CD8-positive, alpha-beta memory T cell (primary cell): ENCODE measurements around the gene TNFRSF12A. TPM values are rescaled to one million over a fixed set of nuclear protein-coding genes. Genes with fewer than 3 reads are reported as not detected.

ENCODE experiments used
- CTCF ChIA-PET: fragments of 350-600 bp; sonication (Branson Sonifier 250); formaldehyde crosslinking; loops from one replicate; lab custom pipeline; 2021; ENCODE audit warnings: antibody characterized with exemption; lab: Charles Lee
- POLR2A ChIA-PET: fragments of 350-600 bp; sonication (Branson Sonifier 250); formaldehyde crosslinking; loops from one replicate; lab custom pipeline; 2021; ENCODE audit warnings: antibody characterized with exemption; lab: Charles Lee
- DNase-seq, 5 donors: peaks; one replicate each; pipeline versions ENCODE4 v3.0.0 to v3.0.0-alpha.2; 2020 to 2022; ENCODE audit warnings: mixed read lengths in 1 of 5
- H3K27ac ChIP-seq: one replicate; pipeline ENCODE4 v1.7.0; 2013; ENCODE audit warnings: low read depth, mild to moderate bottlenecking, low read length, moderate library complexity
- H3K27me3 ChIP-seq: 2 replicates; pipeline ENCODE4 v1.7.0; 2013; ENCODE audit warnings: low read length, mild to moderate bottlenecking; ENCODE audit not compliant: insufficient read depth, poor library complexity, severe bottlenecking
- H3K36me3 ChIP-seq: 2 replicates; pipeline ENCODE4 v1.7.0; 2013; ENCODE audit warnings: mild to moderate bottlenecking, low read length, moderate library complexity; ENCODE audit not compliant: insufficient read depth
- H3K4me1 ChIP-seq: 2 replicates; pipeline ENCODE4 v1.7.0; 2013; ENCODE audit warnings: mild to moderate bottlenecking, low read length, moderate library complexity; ENCODE audit not compliant: insufficient read depth
- H3K4me3 ChIP-seq: 2 replicates; pipeline ENCODE4 v1.7.0; 2013; ENCODE audit warnings: mild to moderate bottlenecking, low read length
- H3K9me3 ChIP-seq: 2 replicates; pipeline ENCODE4 v1.7.0; 2013; ENCODE audit warnings: mild to moderate bottlenecking, low read length
- H3K27ac Mint-ChIP-seq, 8 donors: one replicate each; pipeline ENCODE4 v1.8.0; 2020 to 2021; ENCODE audit warnings: mixed read lengths in 8 of 8, mild to moderate bottlenecking in 6 of 8, inconsistent platforms in 3 of 8, moderate library complexity in 3 of 8
- H3K27me3 Mint-ChIP-seq, 2 donors: one replicate each; pipeline ENCODE4 v1.8.0; 2020 to 2021; ENCODE audit warnings: mixed read lengths in 2 of 2, mild to moderate bottlenecking in 1 of 2, moderate library complexity in 1 of 2
- H3K36me3 Mint-ChIP-seq, 3 donors: one replicate each; pipeline ENCODE4 v1.8.0; 2020 to 2021; ENCODE audit warnings: mixed read lengths in 3 of 3, inconsistent platforms in 1 of 3, mild to moderate bottlenecking in 1 of 3
- H3K4me1 Mint-ChIP-seq, 3 donors: one replicate each; pipeline ENCODE4 v1.8.0; 2020 to 2021; ENCODE audit warnings: mixed read lengths in 3 of 3, inconsistent platforms in 1 of 3, mild to moderate bottlenecking in 1 of 3
- H3K4me3 Mint-ChIP-seq, 7 donors: one replicate each; pipeline ENCODE4 v1.8.0; 2020 to 2021; ENCODE audit warnings: mixed read lengths in 7 of 7, mild to moderate bottlenecking in 6 of 7, moderate library complexity in 4 of 7, inconsistent platforms in 2 of 7
- H3K9me3 Mint-ChIP-seq, 5 donors: one replicate each; pipeline ENCODE4 v1.8.0; 2020 to 2022; ENCODE audit warnings: mixed read lengths in 5 of 5, mild to moderate bottlenecking in 3 of 5, moderate library complexity in 2 of 5, inconsistent platforms in 1 of 5
- polyA plus RNA-seq: library from polyadenylated mRNA; unstranded; fragments of 300-500 nt; fragmentation: Illumina TruSeq; gene quantifications from one replicate; pipeline ENCODE4 v1.2.3, GENCODE V29; 2021
- total RNA-seq, 2 experiments: library from RNA; stranded (reverse); gene quantifications; one replicate each; pipeline ENCODE4 v1.2.3, GENCODE V29; 2021

TNFRSF12A gene
- total and polyA plus RNA-seq, 3 experiments from 2014 or later, result 2.1 to 4.5 (median 3.7) TPM

DNA sequence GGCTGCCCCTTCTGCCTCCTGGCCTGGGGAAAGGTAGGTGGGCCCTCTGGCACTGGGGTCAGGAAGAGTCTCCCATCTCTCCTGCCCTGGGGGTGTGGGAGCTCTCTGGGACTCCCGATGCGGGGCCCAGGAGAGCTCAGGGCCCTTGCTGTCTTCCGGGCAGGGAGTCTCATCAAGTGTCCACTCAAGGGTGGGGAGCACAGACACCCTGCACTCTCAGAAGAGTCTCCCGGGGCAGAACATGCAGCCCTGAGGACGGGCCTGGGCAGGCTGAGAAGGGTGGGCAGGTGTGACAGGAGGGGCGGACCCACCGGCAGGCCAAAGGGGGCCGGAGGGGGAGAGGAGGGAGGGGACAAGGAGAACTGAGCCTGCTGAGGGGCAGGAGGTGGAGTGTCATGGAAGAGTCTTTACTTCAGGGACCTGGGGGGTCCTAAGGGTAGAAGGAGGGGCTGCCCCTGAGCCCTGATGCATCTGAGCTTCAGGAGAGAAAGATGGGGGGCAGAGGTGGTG lies 31.5 kb upstream of the TNFRSF12A start:
- Mint-ChIP-seq H3K27ac (peak overlapping the region in 1 of 8 donors; percentile 65), H3K9me3 (no peaks in the 10 kb centered on the region), H3K4me1 (peaks cover 0 to 5% (median 0%) of the 10 kb centered on the region in 3 donors), H3K4me3 (no peak overlapping the region), H3K27me3 (peaks cover 3 to 4% of the 10 kb centered on the region in 2 donors), H3K36me3 (no peaks in the 10 kb centered on the region)
- POLR2A ChIA-PET, result no interaction called here
- no peak overlapping the region for H3K27ac ChIP-seq
- no peaks in the 10 kb centered on the region for H3K36me3 ChIP-seq
- H3K27me3 ChIP-seq, result no peaks in the 10 kb centered on the region
- CTCF ChIA-PET, result interaction anchor here (0.9 kb wide), 1 partner anchor 39 kb away, joined by 3 read pairs; no protein-coding TSS in a partner anchor
- H3K9me3 ChIP-seq, result no peaks in the 10 kb centered on the region
- no peaks in the 10 kb centered on the region for H3K4me1 ChIP-seq
- no peak overlapping the region for H3K4me3 ChIP-seq
- DNase-seq, result no peak

DNA sequence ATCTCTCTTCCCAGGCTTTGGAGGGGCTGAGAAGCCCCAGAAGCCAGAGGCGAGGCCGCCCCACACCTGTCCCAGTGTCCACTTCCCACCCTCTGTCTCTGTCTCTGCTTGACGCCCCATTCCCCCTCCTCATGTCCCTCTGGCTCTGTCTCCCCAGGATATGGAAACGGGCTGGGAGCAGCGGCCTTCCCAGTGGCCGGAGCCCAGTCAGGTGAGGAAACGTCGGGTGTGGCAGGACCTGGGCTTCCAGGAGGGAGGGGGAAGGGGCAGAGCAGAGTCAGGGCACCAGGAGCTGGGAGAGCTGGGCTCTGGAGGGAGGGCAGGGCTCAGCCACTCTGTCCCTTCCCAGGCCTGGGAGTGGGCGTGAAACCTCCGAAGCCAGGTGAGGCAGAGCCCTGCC lies 29.3 kb upstream of the TNFRSF12A start:
- ChIA-PET CTCF (no interaction called here), POLR2A (no interaction called here)
- no peak overlapping the region for H3K27ac ChIP-seq
- no peak overlapping the region for H3K27ac Mint-ChIP-seq
- no peaks in the 10 kb centered on the region for H3K4me1 ChIP-seq
- H3K36me3 ChIP-seq, result no peaks in the 10 kb centered on the region
- no peaks in the 10 kb centered on the region for H3K9me3 Mint-ChIP-seq
- no peak overlapping the region for H3K4me3 Mint-ChIP-seq
- H3K27me3 Mint-ChIP-seq, result peaks cover 2 to 4% of the 10 kb centered on the region in 2 donors
- H3K27me3 ChIP-seq, result no peaks in the 10 kb centered on the region
- no peak overlapping the region for H3K4me3 ChIP-seq
- H3K36me3 Mint-ChIP-seq, result no peaks in the 10 kb centered on the region
- DNase-seq, result no peak
- no peaks in the 10 kb centered on the region for H3K4me1 Mint-ChIP-seq
- no peaks in the 10 kb centered on the region for H3K9me3 ChIP-seq

DNA sequence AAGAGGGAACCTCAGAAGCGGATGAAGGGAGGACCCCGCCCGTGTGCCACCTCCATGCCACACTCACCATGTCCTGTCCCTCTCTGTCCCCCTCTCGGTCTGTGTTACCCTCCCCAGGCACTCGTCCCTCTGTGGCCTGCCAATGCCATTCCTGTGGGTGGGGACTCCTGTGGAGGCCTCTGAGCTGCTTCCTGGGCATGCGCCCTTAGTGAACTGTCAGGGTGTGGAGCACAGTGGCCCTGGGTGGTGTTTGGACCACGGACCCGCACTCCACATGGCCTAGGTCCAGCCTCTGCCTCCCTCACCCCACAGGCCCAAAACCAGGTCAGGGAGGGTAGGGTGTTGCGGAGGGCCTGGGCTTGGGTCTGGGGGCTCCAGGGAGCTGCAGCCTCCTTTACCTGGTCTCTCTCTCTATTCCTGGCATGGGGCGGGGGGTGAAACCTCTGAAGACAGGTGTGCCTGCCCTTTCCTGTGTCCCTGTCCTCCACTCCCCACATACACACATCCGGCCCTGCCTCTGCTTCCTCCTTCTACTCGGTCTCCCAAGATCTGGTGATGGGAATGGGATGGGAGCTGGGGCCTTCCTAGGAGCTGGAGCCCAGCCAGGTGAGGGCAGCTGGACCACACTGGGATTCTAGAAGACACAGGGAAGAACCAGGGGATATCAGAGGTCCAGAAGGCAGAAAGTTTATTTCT lies 28.5 kb upstream of the TNFRSF12A start:
- H3K27ac ChIP-seq, result no peak overlapping the region
- DNase-seq, result no peak
- no peaks in the 10 kb centered on the region for H3K4me1 ChIP-seq
- Mint-ChIP-seq H3K9me3 (no peaks in the 10 kb centered on the region), H3K27me3 (peaks cover 0 to 4% of the 10 kb centered on the region in 2 donors), H3K4me3 (no peak overlapping the region), H3K27ac (no peak overlapping the region), H3K4me1 (no peaks in the 10 kb centered on the region), H3K36me3 (no peaks in the 10 kb centered on the region)
- POLR2A ChIA-PET, result no interaction called here
- H3K36me3 ChIP-seq, result no peaks in the 10 kb centered on the region
- H3K27me3 ChIP-seq, result no peaks in the 10 kb centered on the region
- H3K4me3 ChIP-seq, result no peak overlapping the region
- CTCF ChIA-PET, result interaction anchor here (1.6 kb wide), 2 partner anchors 9 to 12 kb away, joined by 4 to 5 read pairs; no protein-coding TSS in a partner anchor
- no peaks in the 10 kb centered on the region for H3K9me3 ChIP-seq

DNA sequence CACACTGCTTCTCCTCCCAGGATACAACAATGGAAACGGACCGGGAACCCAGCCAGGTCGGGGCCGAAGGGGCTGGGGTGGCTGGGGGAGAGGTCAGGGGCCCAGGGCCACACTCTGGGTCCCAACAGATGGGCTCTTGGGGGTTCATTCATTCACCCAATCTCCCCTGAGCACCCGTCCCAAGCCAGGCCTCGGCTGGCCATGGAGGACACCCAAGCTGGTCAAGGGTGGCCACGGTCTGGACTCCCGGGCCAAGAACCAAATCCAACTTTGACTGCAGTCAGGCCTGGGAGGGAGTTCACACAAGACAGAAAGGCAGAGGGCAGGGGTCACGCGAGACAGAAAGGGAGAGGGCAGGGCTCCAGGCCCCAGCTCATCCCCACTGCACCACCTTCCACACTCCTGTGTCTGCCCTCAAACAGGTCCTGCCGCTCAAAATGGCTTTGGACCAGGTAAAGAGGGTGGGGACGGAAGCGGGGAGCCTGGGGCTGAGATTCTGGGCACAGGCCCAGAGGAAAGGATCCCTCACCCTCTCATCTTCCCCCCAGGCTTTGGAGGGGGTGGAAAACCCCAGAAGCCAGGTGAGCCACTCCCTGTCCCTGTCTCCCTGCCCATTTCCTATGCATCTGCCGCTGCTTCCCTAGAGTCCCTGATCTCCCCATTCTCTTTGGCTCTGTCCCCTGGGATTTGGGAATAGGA lies 27.6 kb upstream of the TNFRSF12A start:
- Mint-ChIP-seq H3K27ac (no peak overlapping the region), H3K36me3 (no peaks in the 10 kb centered on the region), H3K27me3 (peaks cover 0 to 4% of the 10 kb centered on the region in 2 donors), H3K9me3 (no peaks in the 10 kb centered on the region), H3K4me1 (no peaks in the 10 kb centered on the region), H3K4me3 (no peak overlapping the region)
- no peaks in the 10 kb centered on the region for H3K36me3 ChIP-seq
- no peak overlapping the region for H3K27ac ChIP-seq
- H3K27me3 ChIP-seq, result no peaks in the 10 kb centered on the region
- CTCF ChIA-PET, result interaction anchor here (1.6 to 2.0 kb wide), 3 partner anchors 10 to 36 kb away, joined by 4 to 5 read pairs (median 4); no protein-coding TSS in a partner anchor
- H3K4me1 ChIP-seq, result no peaks in the 10 kb centered on the region
- POLR2A ChIA-PET, result no interaction called here
- no peaks in the 10 kb centered on the region for H3K9me3 ChIP-seq
- no peak for DNase-seq
- no peak overlapping the region for H3K4me3 ChIP-seq

GRCh38 chr16:2996298-2996697 lies 23.9 kb upstream of the TNFRSF12A start:
- Histone ChIP-seq H3K4me1 (no peaks in the 10 kb centered on the region), H3K27me3 (no peaks in the 10 kb centered on the region), H3K9me3 (no peaks in the 10 kb centered on the region), H3K27ac (no peak overlapping the region), H3K4me3 (no peak overlapping the region), H3K36me3 (no peaks in the 10 kb centered on the region)
- peaks cover 0 to 8% of the 10 kb centered on the region in 2 donors for H3K27me3 Mint-ChIP-seq
- POLR2A ChIA-PET, result no interaction called here
- no peak overlapping the region for H3K27ac Mint-ChIP-seq
- CTCF ChIA-PET, result interaction anchor here (1.1 kb wide), 1 partner anchor 11 kb away, joined by 3 read pairs; no protein-coding TSS in a partner anchor
- DNase-seq, result no peak
- H3K36me3 Mint-ChIP-seq, result no peaks in the 10 kb centered on the region
- H3K4me3 Mint-ChIP-seq, result no peak overlapping the region
- no peaks in the 10 kb centered on the region for H3K4me1 Mint-ChIP-seq
- H3K9me3 Mint-ChIP-seq, result peaks cover 0 to 2% (median 0%) of the 10 kb centered on the region in 5 donors

DNA sequence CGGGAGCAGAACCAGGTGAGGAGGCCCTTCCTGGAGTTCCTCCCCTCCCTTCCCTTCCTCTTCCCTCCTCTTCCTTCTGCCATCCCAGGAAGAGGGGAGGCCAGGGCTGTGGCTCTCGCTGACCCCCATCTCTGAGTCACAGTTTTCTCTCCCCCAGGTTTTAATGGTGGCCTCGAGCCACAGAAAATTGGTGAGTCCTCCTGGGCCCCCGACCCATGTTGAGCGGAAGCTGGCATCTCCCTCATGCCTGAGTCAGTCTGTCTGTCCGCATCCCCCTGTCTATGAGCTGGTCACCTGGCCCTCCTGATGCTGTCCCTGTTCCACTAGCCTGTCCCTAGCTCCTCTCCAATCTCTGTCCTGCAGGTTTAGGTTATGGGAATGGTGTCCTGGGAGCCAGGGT lies 20.2 kb upstream of the TNFRSF12A start:
- H3K27me3 Mint-ChIP-seq, result peaks cover 5 to 10% of the 10 kb centered on the region in 2 donors
- H3K27ac ChIP-seq, result no peak overlapping the region
- POLR2A ChIA-PET, result interaction anchor here (1.1 kb wide), 1 partner anchor 19 kb away, joined by 3 read pairs; no protein-coding TSS in a partner anchor

DNA sequence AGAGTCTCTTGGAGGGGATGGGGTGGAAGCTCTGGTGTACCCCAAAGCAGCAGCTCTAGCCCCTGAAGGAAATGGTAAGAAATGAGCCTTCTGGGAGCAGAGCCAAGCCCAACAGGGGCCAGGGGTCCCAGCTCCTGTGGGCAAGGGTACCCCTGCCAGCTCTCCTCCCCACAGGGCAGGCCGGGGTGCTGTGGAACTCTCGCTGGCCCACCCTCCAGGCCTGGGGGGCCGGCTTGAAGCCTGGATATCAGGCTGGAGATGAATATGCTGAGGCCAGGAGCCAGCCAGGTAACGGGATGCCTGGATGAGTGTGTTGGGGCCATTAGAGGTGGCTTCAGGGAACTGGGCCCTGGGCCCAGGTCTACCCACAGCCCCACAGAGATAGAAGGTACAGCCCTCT lies 19.6 kb upstream of the TNFRSF12A start:
- Histone ChIP-seq H3K36me3 (no peaks in the 10 kb centered on the region), H3K4me1 (no peaks in the 10 kb centered on the region), H3K9me3 (no peaks in the 10 kb centered on the region), H3K27ac (no peak overlapping the region), H3K27me3 (no peaks in the 10 kb centered on the region), H3K4me3 (no peak overlapping the region)
- ChIA-PET CTCF (interaction anchor here (14.4 kb wide), 1 partner anchor 26 kb away, joined by 289 read pairs; the partner anchor contains the start of genes HCFC1R1, THOC6 and TNFRSF12A), POLR2A (interaction anchor here (1.1 kb wide), 1 partner anchor 19 kb away, joined by 3 read pairs; no protein-coding TSS in a partner anchor)
- no peak overlapping the region for H3K27ac Mint-ChIP-seq
- H3K27me3 Mint-ChIP-seq, result peaks cover 8 to 10% of the 10 kb centered on the region in 2 donors
- no peaks in the 10 kb centered on the region for H3K36me3 Mint-ChIP-seq
- DNase-seq, result no peak
- H3K4me1 Mint-ChIP-seq, result peaks cover 0 to 8% (median 6%) of the 10 kb centered on the region in 3 donors
- no peak overlapping the region for H3K4me3 Mint-ChIP-seq
- peaks cover 0 to 2% (median 0%) of the 10 kb centered on the region in 5 donors for H3K9me3 Mint-ChIP-seq

More for the DNA sequence above, 20.2 kb upstream of the TNFRSF12A start:
- no peaks in the 10 kb centered on the region for H3K27me3 ChIP-seq
- CTCF ChIA-PET, result interaction anchor here (14.4 kb wide), 1 partner anchor 27 kb away, joined by 289 read pairs; the partner anchor contains the start of genes HCFC1R1, THOC6 and TNFRSF12A
- no peaks in the 10 kb centered on the region for H3K36me3 Mint-ChIP-seq
- H3K9me3 ChIP-seq, result no peaks in the 10 kb centered on the region
- no peaks in the 10 kb centered on the region for H3K36me3 ChIP-seq
- peaks cover 0 to 2% (median 0%) of the 10 kb centered on the region in 5 donors for H3K9me3 Mint-ChIP-seq
- DNase-seq, result no peak
- no peak overlapping the region for H3K4me3 ChIP-seq
- peaks cover 0 to 7% (median 6%) of the 10 kb centered on the region in 3 donors for H3K4me1 Mint-ChIP-seq
- H3K27ac Mint-ChIP-seq, result no peak overlapping the region
- no peaks in the 10 kb centered on the region for H3K4me1 ChIP-seq
- H3K4me3 Mint-ChIP-seq, result no peak overlapping the region
